Smooth muscle cell (in vitro differentiated cells): Measurements from ENCODE around the gene PLEKHA8. TPM values are rescaled to one million over a fixed set of nuclear protein-coding genes. Genes with fewer than 3 reads are reported as not detected.

Experiments
- DNase-seq: peaks from one replicate; lab custom pipeline; 2025; ENCODE audit not compliant: unreplicated experiment; lab: John Stamatoyannopoulos, UW
- H2AFZ ChIP-seq: fragments of 200-600 bp; sonication (generic); 2 replicates; pipeline ENCODE4 v1.6.0; 2016; ENCODE audit warnings: antibody characterized with exemption, low read depth, mild to moderate bottlenecking
- H3F3A ChIP-seq: fragments of 200-600 bp; sonication (generic); 2 replicates; pipeline ENCODE4 v1.6.0; 2017; ENCODE audit warnings: antibody characterized with exemption, low read depth
- H3K27ac ChIP-seq: fragments of 200-600 bp; sonication (generic); 2 replicates; pipeline ENCODE4 v1.5.1; 2016; ENCODE audit warnings: low read depth, mild to moderate bottlenecking
- H3K27me3 ChIP-seq: fragments of 200-600 bp; sonication (generic); 2 replicates; pipeline ENCODE4 v1.6.1; 2016; ENCODE audit warnings: low read depth, mild to moderate bottlenecking
- H3K36me3 ChIP-seq: fragments of 200-600 bp; sonication (generic); 2 replicates; pipeline ENCODE4 v1.5.1; 2016; ENCODE audit warnings: low read depth
- H3K4me1 ChIP-seq: fragments of 200-600 bp; sonication (generic); 2 replicates; pipeline ENCODE4 v1.5.1; 2016; ENCODE audit warnings: low read depth
- H3K4me2 ChIP-seq: fragments of 200-600 bp; sonication (generic); 2 replicates; pipeline ENCODE4 v1.6.0; 2016; ENCODE audit warnings: mild to moderate bottlenecking
- H3K4me3 ChIP-seq: fragments of 200-600 bp; sonication (generic); 2 replicates; pipeline ENCODE4 v1.5.1; 2016; ENCODE audit warnings: mild to moderate bottlenecking
- H3K79me2 ChIP-seq: fragments of 200-600 bp; sonication (generic); 2 replicates; pipeline ENCODE4 v1.6.0; 2016; ENCODE audit warnings: low read depth, mild to moderate bottlenecking
- H3K9ac ChIP-seq: fragments of 200-600 bp; sonication (generic); 2 replicates; pipeline ENCODE4 v1.6.0; 2016; ENCODE audit warnings: low read depth
- H3K9me3 ChIP-seq: fragments of 200-600 bp; sonication (generic); replicated peaks from 2 replicates; pipeline ENCODE4 v1.5.1; 2016; ENCODE audit warnings: low read depth
- H4K20me1 ChIP-seq: fragments of 200-600 bp; sonication (generic); 2 replicates; pipeline ENCODE4 v1.6.0; 2016; ENCODE audit warnings: low read depth
- WGBS: methylation state at CpG from one replicate; pipeline ENCODE4 v1.1.7; 2016; ENCODE audit warnings: low lambda C conversion rate; 5-methylcytosine and 5-hydroxymethylcytosine counted together
- polyA plus RNA-seq: library from polyadenylated mRNA; unstranded; fragments of >200 nt; fragmentation: Nextera tagmentation; extraction: Ambion mirVana; gene quantifications from 2 replicates; pipeline ENCODE4 v1.2.1, GENCODE V29; 2016
- total RNA-seq: library from RNA; depleted of rRNA; stranded (reverse); fragments of >200 nt; gene quantifications from 2 replicates; pipeline ENCODE4 v1.2.3, GENCODE V29; 2014
- TF ChIP-seq, protein P1 (sequence below): fragments of 200-600 bp; sonication (generic); IDR thresholded peaks from 2 replicates; pipeline ENCODE4 v1.5.1; 2017; ENCODE audit warnings: borderline replicate concordance, mild to moderate bottlenecking, antibody characterized with exemption; ENCODE audit not compliant: insufficient read depth, poor library complexity, severe bottlenecking

PLEKHA8 gene
- total and polyA plus RNA-seq, 2 experiments from 2014 or later = 10.0 to 20.4 TPM

DNA sequence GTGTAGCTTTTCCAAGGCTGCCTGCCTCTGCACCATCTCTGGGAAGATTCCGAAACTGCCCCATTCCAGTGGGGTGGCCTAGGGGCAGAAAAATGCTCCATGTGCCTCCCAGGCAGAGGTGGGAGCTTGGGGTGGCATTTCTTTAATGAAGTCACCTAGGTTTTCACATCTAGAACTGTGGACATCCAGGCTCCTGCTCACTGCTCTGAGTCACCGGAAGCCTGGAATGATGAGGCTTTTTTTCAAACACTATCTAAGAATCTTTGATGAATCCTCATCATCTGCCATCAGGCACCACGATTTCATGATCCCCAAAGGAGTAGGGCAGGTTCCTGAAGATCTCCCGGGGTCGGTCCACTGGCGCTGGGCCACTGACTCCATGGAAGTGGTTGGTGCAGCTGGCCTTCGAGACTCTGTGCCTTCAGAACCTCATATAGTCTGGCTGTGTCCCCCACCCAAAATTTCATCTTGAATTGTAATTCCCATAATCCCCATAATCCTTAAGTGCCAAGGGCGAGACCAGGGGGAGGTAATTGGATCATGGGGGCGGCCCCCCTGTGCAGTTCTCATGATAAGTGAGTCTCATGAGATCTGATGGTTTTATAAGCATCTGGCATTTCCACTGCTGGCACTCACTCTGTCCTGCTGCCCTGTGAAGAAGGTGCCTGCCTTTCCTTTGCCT, 143.7 kb downstream of the PLEKHA8 start:
- no peak for DNase-seq
- Histone ChIP-seq H3K27ac (peak overlapping the region; percentile 57), H3K4me2 (no peak overlapping the region)

DNA sequence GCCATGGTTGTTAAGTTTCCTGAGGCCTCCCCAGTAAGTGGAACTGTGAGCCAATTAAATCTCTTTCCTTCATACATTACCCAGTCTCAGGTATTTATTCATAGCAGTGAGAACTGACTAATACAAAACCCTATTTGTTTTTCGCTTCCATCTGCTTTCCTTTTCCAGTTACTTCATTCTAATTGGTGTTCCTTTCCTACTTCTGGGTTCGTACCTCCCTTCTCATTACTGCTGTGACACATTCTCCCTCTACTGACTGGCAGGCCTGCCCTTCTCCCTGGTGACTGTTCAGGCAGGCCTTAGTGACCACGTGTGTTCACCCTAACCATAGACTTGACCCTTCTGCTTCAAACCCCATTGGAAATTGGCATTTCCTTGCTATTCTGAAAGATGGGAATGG, 144.2 kb downstream of the PLEKHA8 start:
- no peak for DNase-seq

More for the DNA sequence above, 143.7 kb downstream of the PLEKHA8 start:
- H3K27me3 ChIP-seq = no peaks in the 10 kb centered on the region
- no peaks in the 10 kb centered on the region for H3K36me3 ChIP-seq
- 84% methylated on average over 9 of the region's 9 CpGs for WGBS
- no peak overlapping the region for H2AFZ ChIP-seq
- TF ChIP-seq, protein P1, sequence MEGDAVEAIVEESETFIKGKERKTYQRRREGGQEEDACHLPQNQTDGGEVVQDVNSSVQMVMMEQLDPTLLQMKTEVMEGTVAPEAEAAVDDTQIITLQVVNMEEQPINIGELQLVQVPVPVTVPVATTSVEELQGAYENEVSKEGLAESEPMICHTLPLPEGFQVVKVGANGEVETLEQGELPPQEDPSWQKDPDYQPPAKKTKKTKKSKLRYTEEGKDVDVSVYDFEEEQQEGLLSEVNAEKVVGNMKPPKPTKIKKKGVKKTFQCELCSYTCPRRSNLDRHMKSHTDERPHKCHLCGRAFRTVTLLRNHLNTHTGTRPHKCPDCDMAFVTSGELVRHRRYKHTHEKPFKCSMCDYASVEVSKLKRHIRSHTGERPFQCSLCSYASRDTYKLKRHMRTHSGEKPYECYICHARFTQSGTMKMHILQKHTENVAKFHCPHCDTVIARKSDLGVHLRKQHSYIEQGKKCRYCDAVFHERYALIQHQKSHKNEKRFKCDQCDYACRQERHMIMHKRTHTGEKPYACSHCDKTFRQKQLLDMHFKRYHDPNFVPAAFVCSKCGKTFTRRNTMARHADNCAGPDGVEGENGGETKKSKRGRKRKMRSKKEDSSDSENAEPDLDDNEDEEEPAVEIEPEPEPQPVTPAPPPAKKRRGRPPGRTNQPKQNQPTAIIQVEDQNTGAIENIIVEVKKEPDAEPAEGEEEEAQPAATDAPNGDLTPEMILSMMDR = no peak
- no peaks in the 10 kb centered on the region for H3K79me2 ChIP-seq
- H3K4me3 ChIP-seq = no peak overlapping the region
- H4K20me1 ChIP-seq = no peaks in the 10 kb centered on the region
- no peaks in the 10 kb centered on the region for H3K9me3 ChIP-seq
- H3K4me1 ChIP-seq = peaks cover 7% of the 10 kb centered on the region
- peaks cover 5% of the 10 kb centered on the region for H3F3A ChIP-seq
- H3K9ac ChIP-seq = no peak overlapping the region

DNA sequence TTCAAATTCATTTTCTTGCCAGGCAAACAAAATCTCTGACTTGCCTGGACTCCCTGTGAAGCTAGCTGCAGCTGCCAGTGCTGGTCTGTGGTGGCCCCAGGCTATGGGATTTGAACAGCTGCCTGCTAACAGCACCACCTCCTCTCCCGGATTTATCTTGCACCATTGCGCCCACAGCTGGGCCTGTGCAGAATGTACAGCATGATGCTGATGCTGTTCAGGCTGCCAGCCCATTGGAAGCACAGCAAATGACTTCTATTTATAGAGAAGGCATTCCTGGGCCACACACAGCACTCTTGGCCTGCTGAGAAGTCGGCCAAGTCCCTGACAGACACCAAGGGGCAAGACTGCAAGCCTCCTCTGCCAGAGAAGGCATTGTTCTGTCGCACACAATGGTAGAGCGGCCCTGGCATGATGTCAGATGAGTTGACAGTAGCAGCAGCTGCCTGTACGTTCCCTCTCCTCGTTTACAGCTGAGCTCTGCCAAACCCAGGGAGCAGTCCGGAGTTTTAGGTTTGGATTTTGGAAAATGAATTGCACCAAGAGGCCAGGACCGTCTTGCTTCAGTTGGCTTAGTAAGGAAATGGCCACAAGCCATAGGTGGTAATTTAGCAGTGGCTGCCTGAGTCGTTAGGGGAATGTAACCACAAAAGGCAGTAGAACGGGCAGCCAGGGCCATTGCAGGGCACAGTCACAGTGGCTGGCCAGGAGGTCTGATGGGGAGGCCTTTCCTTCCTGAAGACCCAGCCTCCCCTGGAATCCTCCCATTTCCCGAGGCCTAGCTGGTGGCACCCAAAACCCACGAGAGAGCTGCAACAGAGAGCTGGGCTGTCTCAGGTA, 145.1 kb downstream of the PLEKHA8 start:
- Histone ChIP-seq H3K4me3 (no peak overlapping the region), H3K4me1 (peaks cover 7% of the 10 kb centered on the region), H3K79me2 (no peaks in the 10 kb centered on the region), H3K36me3 (no peaks in the 10 kb centered on the region), H4K20me1 (no peaks in the 10 kb centered on the region), H3K4me2 (no peak overlapping the region), H3K27ac (peak overlapping the region; percentile 57), H2AFZ (no peak overlapping the region), H3F3A (peaks cover 5% of the 10 kb centered on the region), H3K9ac (no peak overlapping the region), H3K9me3 (no peaks in the 10 kb centered on the region), H3K27me3 (no peaks in the 10 kb centered on the region)
- 67% methylated on average over 13 of the region's 13 CpGs for WGBS
- DNase-seq = peak; percentile 8
- TF ChIP-seq, protein P1 = peak; percentile 3

More for the DNA sequence above, 144.2 kb downstream of the PLEKHA8 start:
- Histone ChIP-seq H3F3A (peaks cover 5% of the 10 kb centered on the region), H3K9ac (no peak overlapping the region), H3K27ac (peak overlapping the region; percentile 57), H3K36me3 (no peaks in the 10 kb centered on the region), H4K20me1 (no peaks in the 10 kb centered on the region), H3K4me1 (peaks cover 7% of the 10 kb centered on the region), H3K9me3 (no peaks in the 10 kb centered on the region), H3K4me2 (no peak overlapping the region), H3K79me2 (no peaks in the 10 kb centered on the region), H3K4me3 (no peak overlapping the region), H2AFZ (no peak overlapping the region), H3K27me3 (no peaks in the 10 kb centered on the region)
- 80% methylated on average over 3 of the region's 3 CpGs for WGBS
- TF ChIP-seq, protein P1 = no peak
